ENCODE results near the gene KMT5C.
"Not testable (repeated sequence)": the region's sequence is repeated elsewhere in the genome, so short reads cannot be mapped to it uniquely, and the experiment has no call there.

KMT5C gene

DNA sequence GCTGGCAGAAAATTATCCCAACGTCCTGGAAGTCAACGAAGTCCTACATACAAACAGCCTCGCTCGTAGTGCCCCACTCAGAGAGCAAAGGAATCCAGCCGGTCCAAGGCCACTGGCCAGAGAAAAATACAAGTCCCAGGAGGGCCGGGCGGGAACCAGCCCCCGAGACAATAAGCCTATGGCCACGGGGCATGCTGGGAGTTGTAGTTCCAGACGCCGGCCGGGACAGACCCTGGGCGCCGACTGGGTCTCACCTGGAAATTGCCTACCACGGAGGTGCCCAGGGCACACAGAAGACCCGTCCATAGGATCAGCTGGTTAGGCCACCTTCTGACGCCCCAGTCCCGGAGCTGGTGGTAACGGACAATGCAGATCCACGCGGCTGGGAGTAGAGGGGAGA is 19.9 kb upstream of the KMT5C start:
- no peak overlapping the region for H3K27ac ChIP-seq
- TF ChIP-seq CTCF (conservative IDR thresholded peaks at IDR 0.05): no peak

- H3K27ac ChIP-seq: no peak overlapping the region
- no peak for TF ChIP-seq CTCF (conservative IDR thresholded peaks at IDR 0.05)
Observed at GRCh38 chr19:55320844-55321419, 18.7 kb upstream of the KMT5C start.

DNA sequence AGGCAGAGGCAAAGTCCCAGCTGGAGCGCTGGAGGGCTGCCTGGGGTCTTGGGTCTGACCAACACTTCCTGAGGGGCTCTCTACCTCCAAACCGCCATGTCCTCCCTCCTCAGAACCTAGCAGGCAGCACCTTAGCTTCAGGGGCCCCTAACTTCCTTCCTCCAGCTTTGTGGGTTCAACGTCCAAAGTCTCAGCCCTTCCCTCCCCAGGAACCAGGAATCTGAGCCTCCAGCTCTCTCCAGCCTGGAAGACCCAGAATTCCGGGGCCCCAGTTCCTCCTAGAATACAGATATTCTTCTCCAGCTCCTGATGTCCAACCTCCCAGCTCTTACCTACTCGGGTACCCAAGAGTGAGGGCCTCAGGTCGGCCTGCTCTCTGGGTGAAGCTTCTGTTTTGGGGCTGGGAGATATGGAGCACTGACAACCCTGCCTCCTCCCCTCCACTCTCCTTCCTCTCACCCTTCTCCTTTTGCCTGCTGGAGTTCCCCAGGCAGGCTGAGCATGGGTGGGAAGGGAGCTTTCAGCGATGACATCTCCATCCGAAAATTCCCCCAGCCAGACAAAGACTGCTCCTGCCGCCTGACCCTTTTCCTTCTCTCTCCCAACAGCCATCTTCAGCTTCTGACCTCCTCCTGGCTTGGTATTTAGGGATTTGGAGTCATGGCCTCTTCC is 18.1 kb upstream of the KMT5C start:
- TF ChIP-seq CTCF (conservative IDR thresholded peaks at IDR 0.05): no peak
- no peak overlapping the region for H3K27ac ChIP-seq

DNA sequence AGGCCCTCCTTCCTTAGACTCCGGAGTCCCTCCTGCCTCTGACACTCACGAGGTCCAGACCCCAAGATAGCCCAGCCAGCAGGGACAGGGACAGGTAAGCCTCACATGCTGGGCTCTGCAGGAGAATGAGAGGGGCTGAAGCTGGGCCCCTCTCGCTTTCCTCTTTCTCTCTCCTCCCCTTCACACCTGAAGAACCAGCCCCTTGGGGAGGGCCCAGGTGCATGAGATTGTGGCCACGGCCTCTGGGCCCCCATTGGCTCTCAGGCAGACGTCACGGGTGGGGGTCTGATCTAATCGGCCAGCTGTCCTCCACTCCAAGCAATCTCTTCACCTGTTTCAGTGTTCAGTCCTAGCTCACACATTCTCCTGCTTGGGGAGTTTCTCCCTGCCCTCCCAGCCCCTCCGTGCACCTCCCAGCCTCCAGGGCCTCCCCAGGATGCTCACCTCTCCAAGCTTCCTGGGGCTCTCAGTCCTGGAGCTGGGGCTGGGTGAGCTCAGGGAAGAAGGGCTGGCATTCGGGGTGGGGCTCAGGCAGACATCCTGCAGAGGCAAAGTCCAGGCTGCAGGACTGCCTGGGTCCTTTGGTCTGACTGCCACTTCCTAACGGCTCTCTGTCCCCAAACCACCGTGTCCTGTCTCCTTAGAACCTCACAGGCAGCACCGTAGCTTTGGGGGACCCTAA is 17.3 kb upstream of the KMT5C start:
- TF ChIP-seq CTCF (conservative IDR thresholded peaks at IDR 0.05): no peak
- no peak overlapping the region for H3K27ac ChIP-seq

GRCh38 chr19:55324662-55325061 is 15.0 kb upstream of the KMT5C start:
- H3K27ac ChIP-seq: no peak overlapping the region
- no peak for TF ChIP-seq CTCF (conservative IDR thresholded peaks at IDR 0.05)

DNA sequence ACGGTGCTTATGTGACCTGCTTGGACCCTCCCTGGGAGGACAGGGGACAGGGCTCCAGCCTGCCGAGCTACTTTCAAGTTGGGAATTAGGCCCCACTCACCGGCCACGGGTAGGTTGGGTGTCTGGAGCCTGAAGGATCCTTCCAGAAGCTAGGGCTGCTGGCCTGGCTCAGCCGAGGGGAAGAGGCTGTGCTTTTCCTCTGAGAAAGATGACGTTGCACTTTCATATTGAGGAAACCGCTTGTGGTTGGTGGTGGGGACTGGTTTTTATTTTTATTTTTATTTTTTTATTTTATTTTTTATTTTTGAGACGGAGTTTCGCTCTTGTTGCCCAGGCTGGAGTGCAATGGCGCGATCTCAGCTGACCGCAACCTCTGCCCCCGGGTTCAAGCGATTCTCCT is 14.5 kb upstream of the KMT5C start, which contains the start of gene TMEM150B:
Gene TMEM150B, minus strand, starts transcription at position 170 of the 400 bp plus-strand sequence. CDS start 4,305 bp downstream, outside the sequence.
- H3K27ac ChIP-seq: no peak within 1 kb of the TSS
- TF ChIP-seq CTCF (conservative IDR thresholded peaks at IDR 0.05): no peak

GRCh38 chr19:55328774-55329318 is 10.8 kb upstream of the KMT5C start:
- not testable (repeated sequence) for H3K27ac ChIP-seq

DNA sequence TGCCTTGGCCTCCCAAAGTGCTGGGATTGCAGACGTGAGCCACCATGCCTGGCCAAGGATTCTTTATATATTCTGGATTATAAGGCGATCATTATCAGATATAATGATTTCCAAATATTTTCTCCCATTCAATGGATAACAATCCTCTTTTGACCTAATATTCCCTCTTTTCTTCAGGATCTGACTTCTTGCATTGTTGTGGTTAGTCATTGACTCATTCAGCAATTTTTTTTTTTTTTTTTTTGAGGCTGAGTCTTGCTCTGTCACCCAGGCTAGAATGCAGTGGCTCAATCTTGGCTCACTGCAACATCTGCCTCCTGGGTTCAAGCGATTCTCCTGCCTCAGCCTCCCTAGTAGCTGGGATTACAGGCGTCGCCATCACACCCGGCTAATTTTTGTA is 9.9 kb upstream of the KMT5C start:
- not testable (repeated sequence) for H3K27ac ChIP-seq

All from VCaP (cell line).